ENCODE measurements around the gene PEAK1. TPM values are rescaled to one million over a fixed set of nuclear protein-coding genes. Genes with fewer than 3 reads are reported as not detected.

PEAK1 gene
- total RNA-seq, 1 donor from 2014 or later, result 75.2 TPM

- H3K27ac ChIP-seq (replicated peaks), result no peak overlapping the region
- no peak for DNase-seq
- H3K4me3 ChIP-seq, result no peak overlapping the region
- intact Hi-C loops (cut with micrococcal nuclease), result no loop called here
- H3K27me3 ChIP-seq (ENCODE audit: low read depth), result no peaks in the 10 kb centered on the region
- peaks cover 55% of the 10 kb centered on the region for H3K4me1 ChIP-seq
- H3K9me3 ChIP-seq (replicated peaks), result no peaks in the 10 kb centered on the region
- H3K36me3 ChIP-seq, result no peaks in the 10 kb centered on the region
- TF ChIP-seq CTCF (IDR thresholded peaks at IDR 0.05; ENCODE audit: borderline replicate concordance), result no peak
Observed at GRCh38 chr15:77063249-77063648, 356.7 kb downstream of the PEAK1 start.

- Histone ChIP-seq H3K27ac (replicated peaks) (peak overlapping the region; percentile 51), H3K27me3 (ENCODE audit: low read depth) (no peaks in the 10 kb centered on the region), H3K9me3 (replicated peaks) (no peaks in the 10 kb centered on the region), H3K4me3 (peak overlapping the region; percentile 29), H3K36me3 (no peaks in the 10 kb centered on the region), H3K4me1 (peaks cover 37% of the 10 kb centered on the region)
- intact Hi-C loops (cut with micrococcal nuclease), result no loop called here
- no peak for TF ChIP-seq CTCF (IDR thresholded peaks at IDR 0.05; ENCODE audit: borderline replicate concordance)
- no peak for DNase-seq
Observed at GRCh38 chr15:77060546-77060945, 359.4 kb downstream of the PEAK1 start.

GRCh38 chr15:77059786-77060361 lies 360.0 kb downstream of the PEAK1 start:
- Histone ChIP-seq H3K4me3 (no peak overlapping the region), H3K27ac (replicated peaks) (peak overlapping the region; percentile 51), H3K4me1 (peaks cover 37% of the 10 kb centered on the region), H3K36me3 (no peaks in the 10 kb centered on the region), H3K27me3 (ENCODE audit: low read depth) (no peaks in the 10 kb centered on the region), H3K9me3 (replicated peaks) (no peaks in the 10 kb centered on the region)
- intact Hi-C loops (cut with micrococcal nuclease), result no loop called here
- no peak for DNase-seq
- TF ChIP-seq CTCF (IDR thresholded peaks at IDR 0.05; ENCODE audit: borderline replicate concordance), result no peak

GRCh38 chr15:77058468-77058867 lies 361.4 kb downstream of the PEAK1 start:
- TF ChIP-seq CTCF (IDR thresholded peaks at IDR 0.05; ENCODE audit: borderline replicate concordance), result no peak
- no peaks in the 10 kb centered on the region for H3K27me3 ChIP-seq (ENCODE audit: low read depth)
- H3K4me3 ChIP-seq, result no peak overlapping the region
- H3K4me1 ChIP-seq, result peaks cover 30% of the 10 kb centered on the region
- no peak overlapping the region for H3K27ac ChIP-seq (replicated peaks)
- peaks cover 8% of the 10 kb centered on the region for H3K36me3 ChIP-seq
- DNase-seq, result no peak
- H3K9me3 ChIP-seq (replicated peaks), result no peaks in the 10 kb centered on the region
- intact Hi-C loops (cut with micrococcal nuclease), result no loop called here

GRCh38 chr15:77057685-77058084 lies 362.2 kb downstream of the PEAK1 start:
- no peaks in the 10 kb centered on the region for H3K27me3 ChIP-seq (ENCODE audit: low read depth)
- no peak for DNase-seq
- peaks cover 11% of the 10 kb centered on the region for H3K36me3 ChIP-seq
- no peaks in the 10 kb centered on the region for H3K9me3 ChIP-seq (replicated peaks)
- no peak overlapping the region for H3K4me3 ChIP-seq
- no peak for TF ChIP-seq CTCF (IDR thresholded peaks at IDR 0.05; ENCODE audit: borderline replicate concordance)
- intact Hi-C loops (cut with micrococcal nuclease), result no loop called here
- H3K4me1 ChIP-seq, result peaks cover 30% of the 10 kb centered on the region
- no peak overlapping the region for H3K27ac ChIP-seq (replicated peaks)

All from left ventricle myocardium inferior (tissue), 1 donor.